ENCODE measurements around the gene TPSAB1.

- no peak for TF ChIP-seq CTCF (IDR thresholded peaks at IDR 0.05)
- TF ChIP-seq POLR2A (IDR thresholded peaks at IDR 0.05), result no peak
Measured at GRCh38 chr16:1287982-1288670, 47.6 kb downstream of the TPSAB1 start.

All from thyroid gland (tissue), 4 donors.